ENCODE data around the gene ATG7.
"Not testable (repeated sequence)": the region's sequence is repeated elsewhere in the genome, so short reads cannot be mapped to it uniquely, and the experiment has no call there.

ATG7 gene

DNA sequence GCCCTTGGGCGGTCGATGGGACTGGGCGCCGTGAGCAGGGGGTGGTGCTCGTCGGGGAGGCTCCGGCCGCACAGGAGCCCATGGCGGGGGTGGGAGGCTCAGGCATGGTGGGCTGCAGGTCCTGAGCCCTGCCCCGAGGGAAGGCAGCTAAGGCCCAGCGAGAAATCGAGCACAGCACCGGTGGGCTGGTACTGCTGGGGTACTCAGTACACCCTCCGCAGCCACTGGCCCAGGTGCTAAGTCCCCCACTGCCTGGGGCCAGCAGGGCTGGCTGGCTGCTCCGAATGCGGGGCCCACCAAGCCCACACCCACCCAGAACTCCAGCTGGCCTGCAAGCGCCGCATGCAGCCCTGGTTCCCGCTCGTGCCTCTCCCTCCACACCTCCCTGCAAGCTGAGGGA lies 239.4 kb downstream of the ATG7 start:
- DNase-seq, result not testable (repeated sequence)

DNA sequence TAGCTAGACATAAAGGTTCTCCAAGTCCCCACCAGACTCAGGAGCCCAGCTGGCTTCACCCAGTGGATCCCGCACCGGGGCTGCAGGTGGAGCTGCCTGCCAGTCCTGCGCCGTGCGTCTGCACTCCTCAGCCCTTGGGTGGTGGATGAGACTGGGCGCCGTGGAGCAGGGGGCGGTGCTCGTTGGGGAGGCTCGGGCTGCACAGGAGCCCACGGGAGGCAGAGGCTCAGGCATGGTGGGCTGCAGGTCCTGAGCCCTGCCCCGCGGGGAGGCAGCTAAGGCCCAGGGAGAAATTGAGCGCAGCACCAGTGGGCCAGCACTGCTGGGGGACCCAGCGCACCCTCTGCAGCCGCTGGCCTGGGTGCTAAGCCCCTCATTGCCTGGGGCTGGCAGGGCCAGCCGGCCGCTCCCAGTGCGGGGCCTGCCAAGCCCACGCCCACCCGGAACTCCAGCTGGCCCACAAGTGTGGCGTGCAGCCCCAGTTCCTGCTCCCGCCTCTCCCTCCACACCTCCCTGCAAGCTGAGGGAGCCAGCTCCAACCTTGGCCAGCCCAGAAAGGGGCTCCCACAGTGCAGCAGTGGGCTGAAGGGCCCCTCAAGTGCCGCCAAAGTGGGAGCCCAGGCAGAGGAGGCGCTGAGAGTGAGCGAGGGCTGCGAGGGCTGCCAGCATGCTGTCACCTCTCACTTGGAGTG lies 241.1 kb downstream of the ATG7 start:
- DNase-seq, result not testable (repeated sequence)

DNA sequence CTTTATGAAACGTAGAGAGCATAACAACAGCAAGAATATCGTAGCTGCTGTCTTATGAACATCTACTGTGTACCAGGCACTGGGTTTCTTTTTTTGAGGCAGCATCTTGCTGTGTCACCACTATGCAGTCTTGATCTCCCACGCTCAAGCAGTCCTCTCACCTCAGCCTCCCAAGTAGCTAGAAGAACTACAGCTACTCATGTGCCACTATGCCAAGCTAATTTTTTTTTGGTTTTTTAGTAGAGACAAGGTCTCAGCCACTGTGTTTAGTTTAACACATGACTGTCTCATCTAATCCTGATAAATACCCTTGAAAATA lies 241.6 kb downstream of the ATG7 start:
- no peak for DNase-seq

DNA sequence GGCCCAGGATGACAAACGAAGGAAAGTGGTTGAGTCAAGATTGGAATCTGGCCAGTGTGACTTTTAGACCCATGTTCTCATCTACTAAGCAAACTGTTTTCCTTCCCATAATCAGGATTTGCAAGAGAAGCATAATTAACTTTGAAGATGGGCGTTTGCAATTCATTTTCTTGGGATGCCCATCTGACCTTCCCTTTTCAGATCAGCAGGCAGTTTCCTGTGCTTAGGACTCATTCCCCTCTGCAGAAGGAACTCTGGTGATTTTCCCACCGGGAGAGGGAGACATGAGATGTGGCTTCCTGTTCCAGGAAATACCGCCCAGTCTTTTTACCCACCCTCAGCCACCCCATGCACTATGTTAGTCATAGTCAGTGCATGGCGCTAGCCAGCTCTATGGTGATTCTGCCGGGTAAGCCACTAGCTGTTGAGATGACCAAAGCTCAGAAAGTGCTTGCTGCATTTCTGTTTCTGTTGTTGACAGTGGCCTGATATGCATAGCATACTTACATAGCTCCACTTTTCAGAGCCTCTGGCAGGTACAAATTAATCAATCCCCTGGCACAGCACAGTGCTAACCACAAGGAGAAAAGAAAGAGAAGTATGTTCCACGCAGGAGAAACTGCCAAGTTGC lies 242.1 kb downstream of the ATG7 start:
- DNase-seq, result no peak

DNA sequence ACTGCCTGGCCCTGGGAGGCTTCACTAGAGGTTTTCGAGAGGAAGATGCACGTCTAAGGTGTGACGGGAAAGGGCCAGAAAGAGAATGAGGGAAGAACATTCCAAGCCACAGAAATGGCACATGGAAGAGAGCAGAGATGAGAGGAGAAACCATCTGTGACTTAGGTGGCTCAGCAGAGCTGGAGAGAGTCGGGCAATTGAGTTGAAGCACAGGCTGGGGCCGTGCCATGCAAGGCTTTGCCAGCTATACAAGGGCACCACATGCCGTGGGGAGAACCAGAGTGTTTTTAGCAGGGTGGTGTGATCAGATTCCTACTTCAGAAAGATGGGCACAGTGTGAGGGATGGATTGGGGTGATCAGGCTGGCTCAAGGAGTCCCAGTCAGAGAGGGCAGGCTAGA lies 245.4 kb downstream of the ATG7 start:
- no peak for DNase-seq

DNA sequence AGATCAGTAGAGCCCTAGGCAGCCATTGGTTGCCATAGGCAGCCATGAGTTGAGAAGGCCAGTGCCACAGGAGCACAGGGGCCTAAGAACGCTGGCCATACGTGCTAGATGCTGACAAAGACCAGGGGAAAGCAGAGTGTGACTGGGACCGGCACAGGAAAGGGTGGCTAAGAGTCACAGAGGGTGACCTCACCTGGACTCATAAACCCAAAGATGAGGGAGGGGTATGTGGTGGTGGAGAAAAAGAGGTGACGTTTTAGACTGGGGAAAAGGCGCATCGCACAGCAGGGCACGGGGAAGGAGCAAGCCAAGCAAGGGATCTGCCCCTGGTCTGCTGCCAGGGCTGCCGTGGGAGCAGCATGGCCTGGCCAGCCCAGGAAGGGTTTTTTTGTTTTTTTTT lies 249.0 kb downstream of the ATG7 start:
- DNase-seq, result no peak

DNA sequence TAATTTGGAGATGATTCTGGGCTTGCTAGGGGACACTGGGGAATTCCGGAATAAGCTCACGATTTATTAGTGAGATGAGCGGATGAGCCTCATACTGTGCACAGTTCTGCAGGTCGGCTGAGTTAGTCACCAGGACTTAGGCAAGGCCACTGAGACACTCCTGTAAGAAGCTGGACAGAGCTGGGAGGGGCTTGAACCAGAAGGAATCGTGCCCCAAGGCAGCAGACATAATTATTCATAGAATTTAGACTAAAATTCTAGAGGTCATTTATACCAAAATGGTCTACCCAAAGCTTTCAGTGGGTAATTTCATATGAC lies 250.2 kb downstream of the ATG7 start:
- no peak for DNase-seq

DNA sequence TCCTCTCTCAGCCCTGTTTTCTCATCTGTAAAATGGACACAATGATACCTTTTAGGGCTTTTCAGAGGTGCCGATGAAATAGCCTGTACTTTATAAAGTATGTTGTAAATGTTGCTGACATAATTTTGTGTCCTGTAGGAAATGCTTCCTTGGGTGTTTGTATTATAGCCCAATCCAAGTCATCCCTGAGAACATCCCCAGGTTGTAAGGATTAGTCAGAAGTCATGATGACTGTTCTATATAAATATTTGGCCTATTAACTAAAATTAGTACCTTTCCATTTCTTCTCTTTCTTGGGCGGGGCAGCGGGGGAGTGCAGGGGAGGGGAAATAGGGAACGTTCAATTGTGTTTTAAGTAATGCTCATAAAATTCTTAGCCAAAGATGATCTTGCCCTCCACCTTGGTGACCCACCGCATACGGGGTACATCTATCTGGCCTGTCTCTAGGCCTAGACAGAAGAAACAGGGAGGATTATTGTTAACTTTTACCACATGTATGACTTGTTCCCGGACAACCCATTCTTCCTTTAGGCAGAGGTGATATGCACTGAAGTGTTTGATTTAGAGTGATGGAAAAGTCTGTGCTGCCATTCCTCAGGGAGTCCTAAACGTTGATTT lies 250.9 kb downstream of the ATG7 start:
- DNase-seq, result no peak

DNA sequence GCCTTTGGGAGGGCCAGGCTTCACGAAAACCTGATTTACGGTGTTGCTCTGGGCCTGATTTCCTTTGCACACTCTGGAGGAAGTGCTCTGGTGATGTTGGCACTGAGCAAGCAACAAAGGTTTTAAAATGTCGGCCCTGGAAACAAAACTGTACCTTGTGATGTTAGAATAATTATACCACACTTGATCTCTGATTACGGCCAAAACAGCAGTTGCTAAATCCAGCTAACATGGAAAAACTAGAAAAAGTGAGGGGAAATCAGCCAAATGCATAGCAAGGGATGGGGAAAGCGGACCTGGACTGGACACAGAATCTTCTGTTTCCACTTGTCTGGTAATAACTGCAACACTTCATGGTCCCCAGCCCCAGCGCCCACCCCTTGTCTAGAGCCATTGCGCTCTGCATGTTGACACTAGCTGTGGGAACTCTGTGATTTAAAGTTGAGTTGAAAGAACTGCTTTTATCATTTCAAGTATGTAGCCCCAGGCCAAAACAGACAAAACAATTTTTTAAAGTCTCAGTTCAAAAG lies 251.4 kb downstream of the ATG7 start:
- no peak for DNase-seq

DNA sequence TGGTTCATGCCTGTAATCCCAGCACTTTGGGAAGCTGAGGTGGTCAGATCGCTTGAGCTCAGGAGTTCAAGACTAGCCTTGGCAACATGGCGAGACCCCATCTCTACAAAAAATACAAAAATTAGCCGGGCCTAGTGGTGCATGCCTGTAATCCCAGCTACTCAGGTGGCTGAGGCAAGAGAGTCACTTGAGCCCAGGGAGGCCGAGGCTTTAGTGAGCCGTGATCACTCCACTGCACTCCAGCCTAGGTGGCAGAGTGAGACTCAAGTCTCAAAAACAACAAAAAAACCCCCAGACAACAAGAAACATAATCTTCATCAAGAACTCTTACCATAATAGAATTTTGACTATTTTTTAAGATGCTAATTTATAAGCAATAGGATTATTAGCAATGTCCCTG lies 253.9 kb downstream of the ATG7 start:
- not testable (repeated sequence) for DNase-seq

DNA sequence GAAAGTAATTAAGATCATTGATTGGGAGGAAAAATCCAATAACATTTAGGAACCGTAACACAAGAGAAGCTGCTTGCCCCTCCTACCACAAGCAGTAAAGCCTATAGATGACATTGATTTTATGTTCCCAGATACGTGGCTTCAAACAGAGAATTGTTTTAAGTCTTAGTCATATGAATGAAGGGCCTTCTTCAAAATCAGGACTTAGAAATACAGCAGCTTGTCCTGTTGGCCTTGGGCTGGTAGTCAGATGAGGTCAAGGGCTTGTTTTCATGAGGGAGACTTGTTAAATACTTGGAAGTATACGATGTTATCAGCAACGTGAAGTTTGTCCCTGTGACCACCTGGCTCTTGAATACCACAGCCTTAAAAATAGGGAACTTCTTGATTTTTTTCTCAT lies 257.1 kb downstream of the ATG7 start:
- no peak for DNase-seq

DNA sequence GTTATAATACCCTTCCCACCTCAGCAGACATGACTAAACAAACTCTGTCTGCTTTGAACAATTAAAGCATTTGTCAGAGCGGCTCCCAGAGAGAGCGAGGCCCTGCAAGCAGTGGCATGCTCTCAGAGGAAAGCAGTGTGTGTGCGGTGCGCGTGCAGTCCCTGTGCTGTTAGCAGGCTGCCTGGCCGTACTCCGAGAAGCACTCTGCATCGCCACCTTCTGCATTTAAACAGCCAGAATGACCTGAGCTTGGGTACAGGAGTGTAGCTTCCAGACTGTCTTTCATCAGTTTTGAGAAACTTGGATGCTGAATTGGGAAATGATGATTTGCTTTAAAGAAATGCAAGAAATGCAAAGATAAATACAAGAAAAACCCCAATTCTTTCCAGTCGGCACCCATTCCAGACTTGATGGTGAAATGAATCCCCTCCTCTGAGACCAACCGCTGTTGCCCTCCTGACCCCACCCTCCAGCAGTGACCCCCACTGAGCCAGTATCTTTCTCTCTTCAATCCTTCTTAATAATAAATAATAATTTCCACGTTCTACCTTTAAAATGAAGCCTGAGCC lies 258.0 kb downstream of the ATG7 start:
- DNase-seq, result no peak

DNA sequence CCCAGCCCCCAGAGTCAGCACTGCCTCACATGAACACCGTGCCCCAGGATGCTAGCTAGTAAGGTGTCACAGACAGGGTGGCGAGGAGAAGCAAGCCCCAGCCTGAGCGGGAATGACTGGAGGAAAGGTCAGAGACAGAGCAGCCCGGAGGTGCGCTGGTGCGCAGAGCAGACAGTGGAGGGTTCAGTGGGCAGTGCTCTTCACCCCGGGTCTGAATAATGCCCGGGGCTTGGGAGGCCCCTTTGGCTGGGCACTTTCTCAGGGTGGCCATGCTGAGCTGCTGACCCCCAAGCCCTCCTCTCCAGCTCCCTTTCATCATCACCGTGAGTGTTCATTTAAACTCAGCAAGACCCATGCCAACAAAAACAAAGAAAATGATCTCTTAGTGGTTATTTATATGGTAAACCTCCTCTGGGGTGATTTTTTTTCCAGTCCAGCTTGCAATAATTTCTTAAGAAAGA lies 260.8 kb downstream of the ATG7 start:
- DNase-seq, result no peak

DNA sequence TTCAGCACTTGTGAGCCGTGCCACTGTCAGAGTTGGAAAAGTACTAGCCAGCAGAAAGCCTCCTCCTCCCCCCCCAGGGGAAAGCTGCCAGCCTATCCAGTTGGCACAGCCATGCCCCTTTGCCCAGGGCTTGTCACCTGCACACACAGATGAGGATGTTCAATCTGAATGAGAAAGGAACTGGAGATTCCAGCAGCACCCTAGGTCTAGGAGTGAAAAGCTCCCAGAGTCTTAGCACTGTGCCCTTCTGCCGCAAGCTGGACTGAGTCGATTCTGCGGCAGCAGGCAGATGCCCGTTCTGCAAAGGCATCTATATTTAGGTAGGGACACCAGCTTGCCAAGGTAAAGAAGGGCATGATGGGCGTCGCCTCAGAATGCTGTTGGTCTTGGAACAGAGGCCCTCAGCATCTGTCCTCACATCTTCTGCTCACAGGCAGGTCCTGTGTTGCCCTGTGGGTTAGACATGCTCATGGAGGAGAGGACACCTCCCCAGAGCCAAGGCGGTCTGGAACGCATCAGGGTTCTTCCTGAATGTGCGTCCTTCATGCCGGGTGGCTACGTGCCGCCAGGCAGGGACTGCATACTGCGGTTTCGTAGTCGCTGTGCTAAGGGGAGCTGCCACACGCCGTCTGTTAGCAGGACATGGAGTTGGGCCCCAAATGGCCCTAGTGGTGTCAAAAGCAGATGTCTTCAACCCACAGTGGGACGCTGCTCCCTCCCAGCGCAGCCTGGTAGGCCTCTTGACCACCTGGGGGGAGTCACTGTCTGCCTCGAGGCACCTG lies 262.0 kb downstream of the ATG7 start:
- DNase-seq, result no peak

DNA sequence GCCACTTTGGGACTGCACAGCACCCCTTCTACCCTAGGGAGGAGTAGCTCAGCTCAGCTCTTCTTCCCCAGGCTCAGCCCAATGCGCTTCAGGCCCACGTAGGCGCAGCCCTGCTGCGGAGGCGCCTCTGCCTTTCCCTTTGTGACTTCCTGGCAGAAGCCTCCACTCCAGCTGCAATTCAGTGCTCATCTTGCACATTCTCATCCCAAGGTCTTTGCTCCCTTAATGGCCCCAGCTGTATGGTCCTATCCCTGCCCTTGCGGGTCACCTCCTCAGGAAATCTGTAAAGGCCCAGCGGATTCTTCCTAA lies 262.6 kb downstream of the ATG7 start:
- no peak for DNase-seq

DNA sequence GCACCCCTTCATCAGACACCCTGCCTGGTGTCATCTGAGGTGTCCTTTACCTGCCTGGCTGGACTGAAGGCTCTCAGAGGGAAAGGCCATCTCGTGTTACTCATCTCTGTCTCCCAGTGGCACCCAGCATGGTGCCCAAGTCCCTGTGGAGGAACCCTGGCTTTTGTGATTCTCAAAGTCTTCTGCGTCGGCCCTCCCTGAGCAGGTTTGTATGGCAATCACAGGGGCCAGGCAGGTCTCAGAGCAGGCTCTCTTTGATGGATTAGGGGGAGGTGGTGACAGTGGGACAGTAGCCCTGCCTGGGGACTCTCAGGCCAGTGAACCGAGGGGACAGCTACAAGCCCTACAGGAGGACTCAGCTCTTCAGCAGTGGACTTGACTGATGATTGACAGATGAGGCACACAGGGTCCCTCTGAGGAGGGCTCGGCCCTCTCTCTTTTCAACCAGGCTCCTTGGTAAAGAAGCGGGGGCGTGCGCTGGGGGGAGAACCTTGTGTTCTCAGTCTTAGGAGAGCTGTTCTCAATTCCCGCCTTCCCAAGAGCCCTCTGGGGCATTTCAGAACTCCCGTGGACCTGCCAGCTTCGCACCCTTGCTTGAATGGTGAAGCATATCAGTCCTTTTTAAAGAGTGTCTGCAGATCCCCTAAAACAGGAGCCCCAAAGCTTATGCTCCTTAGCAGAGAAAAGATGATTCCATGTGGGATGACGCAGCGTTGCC lies 263.2 kb downstream of the ATG7 start:
- DNase-seq, result no peak

DNA sequence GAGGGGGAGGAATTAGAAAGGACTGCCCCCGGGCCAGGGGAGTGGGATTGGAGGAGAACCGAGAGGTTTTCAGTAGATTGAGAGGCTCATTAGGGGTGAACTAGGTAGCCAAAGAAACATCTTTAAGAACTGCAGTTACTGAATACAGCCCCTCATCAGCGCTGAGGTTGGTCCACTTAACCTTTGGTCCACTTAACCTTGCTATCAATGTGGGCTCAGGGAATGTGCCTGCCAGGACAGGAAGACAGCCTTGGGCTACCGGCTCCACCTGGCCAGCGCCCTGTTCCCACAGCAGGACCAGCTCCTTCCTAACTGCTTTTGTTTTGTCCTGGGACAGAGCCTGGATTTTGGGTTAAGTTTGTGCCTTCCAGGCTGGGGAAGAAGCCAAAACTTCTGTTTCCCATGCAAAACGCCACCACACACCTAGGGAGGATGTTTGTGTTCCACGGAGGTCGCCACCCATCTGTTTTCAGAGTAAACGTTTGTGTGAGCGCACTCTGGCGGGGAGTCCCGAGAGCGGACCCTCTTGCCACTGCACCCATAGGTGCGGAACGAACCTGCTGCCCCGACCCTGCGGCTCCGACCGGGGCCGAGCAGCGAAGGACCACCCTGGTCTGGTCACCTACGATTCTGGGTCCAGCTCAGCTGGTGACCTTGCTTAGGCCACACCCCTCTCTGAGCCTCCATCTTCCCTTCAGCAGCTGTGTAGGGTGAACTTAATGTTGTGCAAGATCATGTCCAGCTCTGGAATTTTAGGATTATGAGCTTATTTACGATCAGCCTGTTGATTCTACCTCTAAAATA lies 264.1 kb downstream of the ATG7 start:
- DNase-seq, result no peak

DNA sequence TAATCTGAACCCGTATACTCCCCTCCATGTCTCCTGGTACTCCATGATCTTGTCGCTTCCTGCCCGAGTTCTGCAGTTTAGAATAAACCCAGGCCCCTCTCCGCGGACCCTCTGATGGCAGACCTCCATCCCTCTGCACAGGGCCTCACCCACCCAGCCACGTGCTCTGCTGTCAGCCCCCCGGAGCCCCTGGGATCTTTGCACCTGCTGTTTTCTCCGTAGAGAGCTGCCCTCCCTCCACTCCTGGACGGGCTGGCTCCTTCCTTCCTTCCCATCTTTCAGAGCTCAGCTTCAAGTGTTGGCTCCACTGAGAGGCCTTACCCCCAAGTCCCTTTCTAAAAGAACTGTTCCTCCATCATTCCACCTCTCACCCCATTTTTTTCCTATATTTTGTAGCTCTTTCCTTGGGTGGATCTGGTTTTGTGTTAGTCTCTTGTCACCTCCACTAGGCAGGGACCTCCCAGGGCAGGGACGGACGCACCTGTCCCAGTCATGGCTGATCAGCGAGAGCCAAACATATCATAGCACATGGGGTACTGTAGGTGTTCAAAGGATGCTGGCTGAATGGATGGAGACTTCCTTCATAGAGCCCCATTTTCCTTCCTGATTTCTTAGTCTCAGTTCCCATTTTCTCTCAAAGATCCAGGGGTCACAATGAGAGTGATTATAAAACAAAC lies 264.9 kb downstream of the ATG7 start:
- DNase-seq, result no peak

DNA sequence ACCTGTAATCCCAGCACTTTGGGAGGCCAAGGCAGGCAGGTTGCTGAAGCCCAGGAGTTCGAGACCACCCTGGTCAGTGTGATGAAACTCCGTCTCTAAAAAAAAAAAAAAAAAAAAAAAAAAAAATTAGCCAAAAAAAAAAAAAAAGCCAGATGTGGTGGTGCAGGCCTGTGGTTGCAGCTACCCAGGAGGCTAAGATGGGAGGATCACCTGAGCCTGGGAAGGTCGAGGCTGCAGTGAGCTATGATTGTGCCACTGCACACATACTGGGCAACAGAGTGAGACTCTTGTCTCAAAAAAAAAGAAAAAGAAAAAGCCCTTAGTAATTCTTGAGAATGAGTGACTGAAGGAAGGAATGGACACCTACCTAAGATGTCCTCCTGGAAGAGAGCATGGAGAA lies 266.4 kb downstream of the ATG7 start:
- no peak for DNase-seq

DNA sequence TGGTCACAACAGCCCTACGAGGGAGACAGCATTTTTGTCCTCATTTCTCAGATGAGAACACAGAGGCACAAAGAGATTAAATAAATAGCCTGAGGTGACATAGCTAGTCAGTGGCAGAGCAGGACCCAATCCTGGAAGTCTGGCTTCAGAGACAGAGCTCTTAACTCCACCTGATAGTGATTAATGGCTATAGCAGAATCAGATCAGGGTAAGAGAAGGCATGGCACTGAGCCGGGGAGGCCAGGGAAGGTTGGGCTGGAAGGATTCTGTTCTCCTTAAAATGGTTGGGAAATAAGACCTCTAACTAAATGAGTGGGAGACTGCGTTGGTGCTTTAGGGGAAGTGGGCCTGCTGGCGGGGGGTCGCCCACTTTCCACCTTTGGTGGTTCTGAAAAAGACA lies 267.0 kb downstream of the ATG7 start:
- no peak for DNase-seq

DNA sequence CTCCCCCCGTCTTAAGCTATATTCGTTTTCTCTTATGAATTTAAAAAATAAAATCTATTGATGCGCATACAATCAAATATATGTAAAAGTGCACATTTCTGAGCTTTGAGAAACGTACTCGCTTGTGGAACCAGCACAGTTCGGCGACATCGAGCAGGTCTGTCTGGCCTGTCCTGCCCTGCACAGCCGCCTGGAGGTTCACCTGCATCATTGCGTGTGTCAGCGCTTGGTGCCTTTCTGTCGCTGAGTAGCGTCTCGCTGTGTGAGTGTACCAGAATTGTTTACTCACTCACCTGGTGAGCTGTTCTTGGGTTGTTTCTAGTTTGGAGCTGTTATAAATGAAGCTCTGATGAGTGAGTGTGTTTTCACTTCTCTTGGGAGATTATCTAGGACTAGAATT lies 267.5 kb downstream of the ATG7 start:
- no peak for DNase-seq

Measured in activated effector memory CD4-positive, alpha-beta T cell treated with anti-CD3 and anti-CD28 coated beads, Interleukin-2, amount 50 U/mL, for 16 hours (primary cell).